ENCODE data around the gene RPL13.

RPL13 gene

DNA sequence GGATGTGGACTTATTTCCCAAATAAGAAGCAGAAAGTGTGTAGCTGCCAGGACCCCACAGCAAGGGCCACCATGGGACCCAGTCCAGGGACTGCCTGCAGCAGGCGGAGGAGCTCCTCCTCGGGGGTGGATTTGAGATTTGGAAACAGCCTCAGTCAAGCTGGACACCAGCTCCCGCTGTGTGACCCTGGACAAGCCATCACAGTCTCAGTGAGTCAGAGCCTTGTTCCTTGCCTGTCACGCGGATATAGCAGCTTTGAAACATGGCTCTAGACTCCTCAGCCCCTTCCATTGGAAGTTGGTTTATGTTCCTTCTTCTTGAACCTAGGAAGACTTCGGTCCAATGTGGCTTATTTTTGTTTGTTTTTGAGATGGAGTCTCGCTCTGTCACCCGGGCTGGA lies 40.5 kb downstream of the RPL13 start:
- DNase-seq, result no peak

DNA sequence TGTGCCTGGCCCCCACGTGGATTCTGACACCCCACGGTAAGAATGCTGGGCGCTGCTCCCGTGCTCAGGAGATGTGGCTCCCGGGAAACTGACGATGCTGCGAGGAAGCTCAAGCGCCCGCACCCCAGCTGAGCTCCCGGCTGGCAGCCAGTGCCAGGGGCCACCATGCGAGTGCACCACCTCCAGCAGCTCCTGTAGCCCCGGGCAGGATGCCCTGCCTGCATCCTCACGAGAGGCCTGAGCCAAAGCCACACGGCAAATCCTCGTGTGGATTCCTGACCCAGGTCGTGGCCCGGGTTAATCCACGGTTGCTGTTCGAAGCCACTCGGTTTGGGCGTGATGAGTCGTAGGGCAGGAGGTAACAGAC lies 41.4 kb downstream of the RPL13 start:
- no peak for DNase-seq

DNA sequence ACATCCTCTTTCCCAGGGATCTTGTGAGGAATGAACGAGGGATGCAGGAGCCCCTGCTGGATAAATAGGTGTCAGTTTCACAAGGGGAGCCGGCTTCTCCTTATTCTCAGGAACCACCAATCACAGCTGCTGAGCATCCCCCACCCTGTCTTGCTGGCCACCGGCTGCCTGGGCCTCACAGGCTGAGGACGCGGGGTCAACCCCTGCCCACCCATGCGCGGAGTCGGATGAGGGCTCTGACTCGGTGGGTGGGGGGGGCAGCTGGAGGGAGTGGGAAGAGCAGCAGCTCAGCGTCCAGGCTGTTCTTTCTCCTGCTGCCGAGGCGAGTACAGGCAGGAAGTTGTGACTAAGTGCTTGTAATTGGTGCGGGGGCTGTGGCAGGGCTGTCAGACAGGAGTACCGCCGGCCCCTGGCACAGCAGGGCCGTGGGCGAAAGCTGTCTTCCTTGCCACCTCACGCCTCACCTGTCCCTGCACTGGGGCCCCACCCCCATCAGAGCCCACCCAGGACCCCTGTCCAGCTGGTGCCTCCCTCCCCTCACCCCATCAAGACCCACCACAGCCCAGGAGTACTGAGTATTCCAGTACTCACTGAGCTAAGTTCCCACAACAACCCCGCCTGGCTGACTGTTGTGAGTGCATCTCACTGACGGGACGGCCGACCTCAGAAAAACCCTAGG lies 41.9 kb downstream of the RPL13 start:
- peak; percentile 3 for DNase-seq

DNA sequence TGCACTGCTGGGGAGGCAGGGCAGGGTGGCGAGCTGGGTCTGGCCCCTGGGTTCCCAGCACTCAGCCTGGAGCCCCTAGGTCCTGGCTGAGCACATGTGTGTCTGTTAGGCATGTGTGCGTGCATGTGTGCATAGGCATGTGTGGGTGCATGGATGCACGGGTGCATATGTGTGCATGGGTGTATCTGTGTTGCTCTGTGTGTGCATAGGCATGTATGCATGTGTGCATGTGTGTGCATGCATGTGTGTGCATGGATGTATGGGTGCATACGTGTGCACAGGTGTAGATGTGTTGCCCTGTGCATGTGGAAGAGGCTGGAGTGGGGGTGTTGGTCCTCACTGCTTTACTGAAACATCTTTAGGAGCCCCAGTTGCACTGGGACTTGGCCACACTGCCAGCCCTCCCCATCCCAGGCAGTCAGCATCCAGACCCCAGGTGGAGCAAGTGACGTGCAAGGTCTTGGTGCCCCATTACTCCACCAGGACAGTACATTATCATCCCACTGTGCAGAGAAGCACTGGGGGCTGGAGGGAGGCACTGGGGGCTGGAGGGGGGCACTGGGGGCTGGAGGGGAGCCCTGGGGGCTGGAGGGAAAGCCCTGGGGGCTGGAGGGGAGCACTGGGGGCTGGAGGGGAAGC lies 42.6 kb downstream of the RPL13 start:
- DNase-seq, result no peak

DNA sequence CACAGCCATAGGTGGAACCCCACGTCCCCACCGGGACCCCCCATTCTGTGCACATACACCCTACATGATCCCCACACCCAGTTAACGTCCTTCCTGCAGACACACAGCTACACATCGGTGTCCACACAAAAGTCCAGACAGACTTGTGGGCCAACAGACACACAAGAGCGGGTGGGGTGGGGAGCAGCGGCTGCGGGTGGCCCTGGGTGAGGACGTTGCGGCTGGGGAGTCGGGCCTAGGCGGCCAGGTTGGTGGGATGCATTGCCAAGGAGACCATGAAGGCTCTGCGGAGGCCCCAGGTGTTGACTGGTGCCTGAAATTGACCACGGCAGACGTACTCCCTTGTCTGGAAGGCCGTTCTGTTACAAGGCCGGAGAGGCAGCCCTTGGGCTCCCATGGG lies 44.3 kb downstream of the RPL13 start:
- DNase-seq, result no peak

DNA sequence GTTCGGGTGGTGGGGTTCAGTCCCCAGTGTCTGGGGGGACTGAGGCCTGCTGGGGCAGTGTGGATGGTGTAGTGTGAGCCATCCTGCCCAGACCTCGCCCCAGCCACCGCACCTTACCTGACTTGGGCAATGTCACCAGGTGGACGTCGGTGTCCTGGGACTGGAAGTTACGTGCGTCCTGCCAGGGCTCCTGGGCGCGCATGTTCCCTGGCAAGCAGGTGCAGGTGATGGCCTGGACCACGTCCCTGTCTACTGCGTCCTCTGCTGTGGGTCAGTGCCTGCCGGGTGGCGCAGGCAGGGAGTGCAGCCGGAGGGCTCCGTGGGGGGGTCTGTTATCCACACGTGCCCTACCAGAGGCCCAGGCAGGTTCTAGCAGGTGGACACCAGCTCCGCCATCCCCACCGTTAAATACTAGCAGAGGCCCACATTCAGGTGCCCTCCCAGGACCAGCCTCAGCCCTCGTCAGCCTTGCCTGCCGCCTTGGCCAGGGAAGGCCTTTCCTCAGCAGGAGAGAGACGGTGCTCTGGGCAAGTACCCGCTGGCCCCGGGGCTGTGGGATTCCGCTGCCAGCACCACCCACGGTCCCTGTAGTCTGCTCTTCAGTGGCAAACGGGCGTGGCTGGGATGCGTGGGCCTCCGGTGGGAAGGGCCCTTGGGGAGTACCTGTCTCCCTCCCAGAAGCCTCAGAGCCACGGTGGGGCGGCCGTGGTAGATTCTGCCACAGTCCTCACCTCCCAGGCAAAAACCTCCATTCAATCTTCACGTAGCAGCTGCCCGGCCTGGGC lies 44.9 kb downstream of the RPL13 start:
- DNase-seq, result no peak

GRCh38 chr16:89606006-89606405 lies 45.5 kb downstream of the RPL13 start:
- no peak for DNase-seq

DNA sequence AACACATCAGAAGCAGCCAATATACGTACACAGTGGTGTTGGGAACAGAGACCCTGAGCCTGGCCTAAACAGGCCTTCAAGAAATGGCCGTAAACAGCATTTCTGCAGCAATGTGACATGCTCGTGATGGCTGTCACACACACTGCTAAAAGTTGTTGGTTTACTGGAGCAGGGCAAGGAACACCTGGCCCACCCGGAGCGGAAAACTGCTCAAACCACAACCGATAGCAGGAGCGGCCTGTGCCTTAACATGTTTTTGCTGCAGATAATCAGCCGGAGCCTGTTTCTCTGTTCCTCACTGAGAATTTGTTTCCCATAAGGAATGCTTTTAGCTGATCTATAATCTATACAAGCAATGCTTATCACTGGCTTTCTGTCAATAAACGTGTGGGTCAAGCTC lies 47.0 kb downstream of the RPL13 start:
- no peak for DNase-seq

DNA sequence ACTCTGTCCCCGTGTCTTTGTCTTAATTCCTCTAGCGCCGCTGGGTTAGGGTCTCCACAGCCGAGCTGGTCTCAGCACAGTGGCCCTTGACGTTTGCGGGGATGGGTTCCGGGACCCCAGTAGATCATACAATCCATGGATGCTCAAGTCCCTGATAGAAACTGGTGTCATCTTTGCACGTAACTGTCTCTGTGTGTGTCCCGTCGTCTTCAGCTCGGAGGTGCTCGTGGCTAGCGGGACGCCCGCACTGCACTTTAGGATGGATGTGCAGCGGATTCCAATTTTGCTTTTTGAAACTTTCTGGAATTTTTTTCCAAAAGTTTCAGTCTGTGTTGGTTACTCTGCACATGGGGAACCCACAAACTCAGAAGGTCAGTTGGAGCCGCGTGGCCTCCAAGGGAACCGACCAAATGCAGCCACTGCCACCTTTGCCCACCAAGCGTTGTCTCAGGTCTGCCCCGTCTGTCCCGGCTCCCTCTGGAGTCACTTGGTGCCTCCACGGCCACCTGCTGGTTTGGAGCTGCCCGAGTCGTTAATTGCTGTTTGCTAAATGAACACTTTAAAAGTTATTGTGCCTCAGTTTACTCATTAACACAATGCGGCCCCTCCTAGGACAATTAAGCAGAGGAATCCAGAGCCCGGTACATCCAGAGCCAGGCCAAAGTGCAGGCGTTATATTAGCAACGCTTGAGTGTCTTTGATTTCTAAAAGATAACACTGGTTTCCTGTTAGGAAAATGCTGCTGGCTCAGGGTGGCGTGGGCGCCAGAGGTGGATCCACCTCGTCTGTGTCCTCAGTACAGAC lies 47.7 kb downstream of the RPL13 start:
- DNase-seq, result no peak

- DNase-seq, result no peak
These were observed 49.6 kb downstream of the RPL13 start for GRCh38 chr16:89610108-89610453.

- DNase-seq, result no peak
These were observed 52.1 kb downstream of the RPL13 start for GRCh38 chr16:89612415-89613166.

GRCh38 chr16:89613231-89613953 lies 52.9 kb downstream of the RPL13 start, which contains the start of gene DPEP1:
Gene DPEP1, plus strand, starts transcription at chr16:89613642. Its CDS starts 16,769 bp downstream, at chr16:89630411.
- DNase-seq, result no peak

DNA sequence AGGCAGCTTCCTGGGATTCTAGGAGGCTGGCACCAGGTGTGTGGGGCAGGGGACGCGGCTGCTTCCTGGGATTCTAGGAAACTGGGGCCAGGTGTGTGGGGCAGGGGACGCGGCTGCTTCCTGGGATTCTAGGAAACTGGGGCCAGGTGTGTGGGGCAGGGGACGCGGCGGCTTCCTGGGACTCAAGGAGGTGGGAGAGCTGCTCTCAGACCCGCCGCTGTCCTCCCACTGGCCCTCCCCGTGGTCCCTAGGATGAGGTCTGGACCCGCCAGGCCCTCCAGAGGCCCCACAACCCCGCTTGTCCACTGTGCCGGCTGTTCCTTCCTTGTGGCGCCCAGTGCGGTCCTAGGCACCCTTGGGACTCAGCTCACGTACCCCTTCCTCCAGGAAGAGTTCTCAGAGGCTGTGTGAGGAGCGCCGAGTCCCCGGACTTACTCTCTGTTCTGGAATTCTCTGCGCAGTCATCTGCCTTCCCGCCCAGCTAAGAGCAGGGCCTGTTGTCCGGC lies 53.5 kb downstream of the RPL13 start:
- DNase-seq, result no peak

Measured in DMS79 treated with DMSO at 0.1 percent for 48 hours (cell line).